Activated CD4-positive, alpha-beta T cell treated with anti-CD3 and anti-CD28 coated beads for 36 hours (primary cell): ENCODE results near the gene NAV3. TPM values are rescaled to one million over a fixed set of nuclear protein-coding genes. Genes with fewer than 3 reads are reported as not detected.

Experiments used
- ATAC-seq: fragments of 200-7000 bp; cut with Tn5 transposase; one replicate; pipeline ENCODE4 v1.10.0; 2021; ENCODE audit warnings: mild to moderate bottlenecking, moderate library complexity
- CTCF ChIA-PET: fragments of 350-600 bp; sonication (Branson Sonifier 250); formaldehyde crosslinking; loops from one replicate; lab custom pipeline; 2021; ENCODE audit warnings: antibody characterized with exemption; lab: Charles Lee
- POLR2A ChIA-PET: fragments of 350-600 bp; sonication (Branson Sonifier 250); formaldehyde crosslinking; loops from one replicate; lab custom pipeline; 2021; ENCODE audit warnings: antibody characterized with exemption, inconsistent platforms; lab: Charles Lee
- DNase-seq: peaks from one replicate; pipeline ENCODE4 v3.0.0-alpha.2; 2020
- H3K27ac Mint-ChIP-seq: one replicate; pipeline ENCODE4 v1.8.0; 2021; ENCODE audit warnings: mixed read lengths
- H3K27me3 Mint-ChIP-seq: one replicate; pipeline ENCODE4 v1.8.0; 2021; ENCODE audit warnings: mixed read lengths
- H3K36me3 Mint-ChIP-seq: one replicate; pipeline ENCODE4 v1.8.0; 2021; ENCODE audit warnings: low read depth, mixed read lengths
- H3K4me1 Mint-ChIP-seq: one replicate; pipeline ENCODE4 v1.8.0; 2021; ENCODE audit warnings: mixed read lengths
- H3K4me3 Mint-ChIP-seq: one replicate; pipeline ENCODE4 v1.8.0; 2021; ENCODE audit warnings: mild to moderate bottlenecking, moderate library complexity, mixed read lengths
- H3K9me3 Mint-ChIP-seq: one replicate; pipeline ENCODE4 v1.8.0; 2021; ENCODE audit warnings: low read depth, mixed read lengths
- intact Hi-C, 2 experiments: fragments of 100-400 bp; cut with DNase I in 1 of 2; cut with micrococcal nuclease in 1 of 2; formaldehyde crosslinking; loops; one replicate each; pipeline versions ENCODE4 v1.14.2 to v1.15.1; 2022 to 2024; cut with DNase I, micrococcal nuclease
- total RNA-seq, 2 experiments: library from RNA; stranded (reverse); gene quantifications; one replicate each; pipeline ENCODE4 v1.2.3, GENCODE V29; 2021

NAV3 gene
- total RNA-seq, 2 experiments from 2014 or later: not detected

DNA sequence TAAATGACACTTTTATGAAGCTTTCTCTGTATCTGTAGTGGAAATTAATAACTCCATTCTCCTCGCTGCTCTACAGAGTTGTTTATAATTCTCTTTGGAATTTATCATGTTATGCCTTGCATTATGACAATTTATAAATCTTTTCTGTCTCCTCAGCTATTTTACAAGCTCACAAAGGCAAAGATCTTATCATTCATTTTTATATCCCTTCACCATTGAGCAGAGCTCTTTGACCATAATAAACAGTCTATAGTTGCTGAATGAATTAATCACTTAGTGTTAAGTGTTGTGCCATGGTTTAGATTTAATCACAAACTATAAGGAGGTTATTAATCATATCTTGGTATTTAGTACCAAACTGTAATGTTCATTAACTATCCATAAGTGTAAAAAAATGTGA, 126.4 kb downstream of the NAV3 start:
- Mint-ChIP-seq H3K9me3 (peaks cover 4% of the 10 kb centered on the region), H3K27ac (no peak overlapping the region), H3K4me3 (no peak overlapping the region), H3K27me3 (no peaks in the 10 kb centered on the region), H3K36me3 (no peaks in the 10 kb centered on the region), H3K4me1 (no peaks in the 10 kb centered on the region)
- intact Hi-C loops: no loop called here
- DNase-seq (no peak), ATAC-seq (no peak)
- POLR2A ChIA-PET: no interaction called here
- CTCF ChIA-PET: no interaction called here

- H3K9me3 Mint-ChIP-seq: peaks cover 6% of the 10 kb centered on the region
- ATAC-seq (no peak), DNase-seq (no peak)
- ChIA-PET CTCF (no interaction called here), POLR2A (no interaction called here)
- no peaks in the 10 kb centered on the region for H3K4me1 Mint-ChIP-seq
- intact Hi-C loops: no loop called here
- H3K36me3 Mint-ChIP-seq: no peaks in the 10 kb centered on the region
- no peak overlapping the region for H3K27ac Mint-ChIP-seq
- H3K4me3 Mint-ChIP-seq: no peak overlapping the region
- H3K27me3 Mint-ChIP-seq: no peaks in the 10 kb centered on the region
Measured at GRCh38 chr12:77963576-77964178, 133.0 kb downstream of the NAV3 start.

DNA sequence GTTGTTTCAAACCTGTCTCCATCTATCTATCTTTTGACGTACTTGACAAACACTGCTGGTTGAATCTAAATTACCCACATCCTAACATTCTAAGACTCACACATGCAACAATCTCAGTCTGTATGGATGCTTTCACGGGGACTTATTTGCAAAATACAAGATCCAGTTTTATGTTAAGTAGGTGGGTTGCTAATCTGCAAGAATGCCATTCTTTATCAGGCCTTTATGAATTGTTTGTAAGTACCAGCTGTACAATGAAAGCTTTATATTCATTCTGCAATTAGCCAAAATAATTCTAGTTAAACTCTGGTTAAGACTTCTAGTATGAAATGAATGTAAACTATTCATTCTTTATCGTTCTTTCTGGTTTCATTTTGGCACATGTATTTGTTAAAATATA, 135.1 kb downstream of the NAV3 start:
- ChIA-PET CTCF (no interaction called here), POLR2A (no interaction called here)
- ATAC-seq (no peak), DNase-seq (no peak)
- intact Hi-C loops: no loop called here
- H3K27ac Mint-ChIP-seq: no peak overlapping the region
- H3K4me3 Mint-ChIP-seq: no peak overlapping the region
- no peaks in the 10 kb centered on the region for H3K36me3 Mint-ChIP-seq
- H3K4me1 Mint-ChIP-seq: no peaks in the 10 kb centered on the region
- no peaks in the 10 kb centered on the region for H3K27me3 Mint-ChIP-seq
- peaks cover 6% of the 10 kb centered on the region for H3K9me3 Mint-ChIP-seq

DNA sequence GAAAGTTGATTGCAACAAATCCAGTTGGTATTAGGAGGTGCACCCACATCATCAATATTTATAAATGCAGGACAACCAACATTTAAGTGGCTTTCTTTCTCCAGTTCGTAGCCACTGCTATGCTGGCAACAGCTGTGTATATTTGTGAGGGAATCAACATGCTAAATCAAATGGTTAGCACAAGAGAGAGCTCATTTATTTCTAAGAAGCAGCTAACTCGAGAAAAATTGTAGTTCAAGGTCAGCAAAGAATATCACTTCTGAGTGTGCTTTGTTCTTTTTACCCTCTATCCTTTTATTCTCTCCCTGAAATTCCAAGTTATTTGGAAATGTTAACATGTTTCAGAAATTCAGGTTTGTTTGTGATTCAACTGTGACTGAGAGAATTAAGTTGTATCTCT, 137.3 kb downstream of the NAV3 start:
- CTCF ChIA-PET: no interaction called here
- intact Hi-C loops: no loop called here
- Mint-ChIP-seq H3K9me3 (no peaks in the 10 kb centered on the region), H3K4me3 (no peak overlapping the region), H3K4me1 (no peaks in the 10 kb centered on the region), H3K36me3 (no peaks in the 10 kb centered on the region), H3K27me3 (no peaks in the 10 kb centered on the region), H3K27ac (no peak overlapping the region)
- DNase-seq: no peak
- ATAC-seq: no peak
- POLR2A ChIA-PET: no interaction called here

DNA sequence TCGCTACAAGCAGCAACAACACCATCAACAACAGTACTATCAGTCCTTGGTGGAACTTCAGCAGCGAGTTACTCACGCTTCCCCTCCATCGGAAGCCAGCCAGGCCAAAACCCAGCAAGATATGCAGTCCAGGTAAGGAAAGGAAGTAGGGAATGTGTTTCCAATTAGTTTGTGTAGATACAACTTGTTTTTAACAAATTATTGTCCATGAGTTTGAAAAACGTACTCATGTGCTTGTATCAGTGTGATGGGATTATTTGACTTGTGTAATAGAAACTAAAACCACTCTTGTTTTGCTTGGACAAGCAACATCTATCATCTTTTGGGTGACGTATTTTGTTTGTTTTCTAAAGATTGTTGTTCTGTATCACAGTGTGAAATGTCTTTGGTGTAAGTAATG, 137.9 kb downstream of the NAV3 start:
- POLR2A ChIA-PET: no interaction called here
- intact Hi-C loops: no loop called here

GRCh38 chr12:77973579-77973978, 142.9 kb downstream of the NAV3 start:
- ChIA-PET CTCF (no interaction called here), POLR2A (no interaction called here)
- intact Hi-C loops: no loop called here
- DNase-seq (no peak), ATAC-seq (no peak)
- H3K27ac Mint-ChIP-seq: no peak overlapping the region
- no peaks in the 10 kb centered on the region for H3K36me3 Mint-ChIP-seq
- H3K9me3 Mint-ChIP-seq: peaks cover 4% of the 10 kb centered on the region
- no peaks in the 10 kb centered on the region for H3K4me1 Mint-ChIP-seq
- H3K27me3 Mint-ChIP-seq: no peaks in the 10 kb centered on the region
- no peak overlapping the region for H3K4me3 Mint-ChIP-seq

More for the DNA sequence above, 137.9 kb downstream of the NAV3 start:
- no peak overlapping the region for H3K27ac Mint-ChIP-seq
- CTCF ChIA-PET: no interaction called here
- H3K27me3 Mint-ChIP-seq: no peaks in the 10 kb centered on the region
- no peaks in the 10 kb centered on the region for H3K9me3 Mint-ChIP-seq
- no peak for ATAC-seq
- no peaks in the 10 kb centered on the region for H3K36me3 Mint-ChIP-seq
- DNase-seq: no peak
- H3K4me3 Mint-ChIP-seq: no peak overlapping the region
- H3K4me1 Mint-ChIP-seq: no peaks in the 10 kb centered on the region

DNA sequence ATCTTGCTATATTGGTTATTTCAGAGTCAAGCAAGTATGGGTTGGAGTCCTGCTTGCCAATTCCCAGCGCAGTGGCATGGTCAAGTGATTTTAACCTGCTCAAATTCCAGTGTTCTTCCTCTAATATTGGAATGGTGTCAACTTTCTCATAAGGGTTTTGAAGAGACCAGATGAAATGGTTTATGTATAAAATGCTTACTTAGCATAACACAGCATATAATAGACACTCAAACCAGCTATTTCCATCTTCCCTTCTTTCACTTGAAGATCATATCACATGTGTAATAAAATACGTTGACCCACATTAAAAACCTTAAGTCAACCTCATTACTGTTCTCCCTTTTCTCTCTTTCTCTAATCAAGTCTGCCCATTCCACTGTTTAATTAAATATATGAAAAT, 144.0 kb downstream of the NAV3 start:
- Mint-ChIP-seq H3K4me3 (no peak overlapping the region), H3K36me3 (no peaks in the 10 kb centered on the region), H3K9me3 (peaks cover 4% of the 10 kb centered on the region), H3K27ac (no peak overlapping the region), H3K27me3 (no peaks in the 10 kb centered on the region), H3K4me1 (no peaks in the 10 kb centered on the region)
- ChIA-PET CTCF (no interaction called here), POLR2A (no interaction called here)
- no peak for DNase-seq
- intact Hi-C loops: no loop called here
- no peak for ATAC-seq

DNA sequence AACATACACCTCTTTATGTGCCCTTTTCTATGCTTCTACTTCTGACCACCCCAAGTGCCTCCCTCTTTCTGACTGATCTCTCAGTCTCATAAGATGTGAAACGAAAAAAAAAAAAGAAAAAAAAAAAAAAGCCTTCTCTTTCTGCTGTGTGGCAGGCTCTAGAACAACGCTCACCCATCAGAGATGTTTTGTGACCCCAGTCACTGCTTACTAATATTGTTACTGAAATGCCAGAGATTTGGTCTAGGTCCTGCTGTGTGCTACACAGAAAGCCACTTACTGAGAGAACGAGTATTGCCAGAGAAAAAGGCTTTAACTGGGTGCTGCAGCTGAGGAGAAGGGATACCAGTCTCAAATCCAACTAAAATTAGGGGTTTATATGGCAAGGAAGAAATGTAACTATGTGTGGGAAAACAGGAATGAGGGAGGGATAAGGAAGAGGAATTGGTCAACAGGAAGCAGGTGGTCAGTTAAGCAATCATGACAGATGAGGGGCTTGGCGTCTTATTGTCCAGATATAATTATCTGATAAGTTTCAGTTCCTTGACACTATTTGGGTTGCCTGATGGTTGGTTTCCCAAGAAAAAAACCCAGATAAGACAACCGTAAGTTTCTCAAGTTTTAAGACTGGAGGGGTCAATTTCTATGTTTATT, 149.0 kb downstream of the NAV3 start:
- Mint-ChIP-seq H3K9me3 (peaks cover 4% of the 10 kb centered on the region), H3K4me1 (no peaks in the 10 kb centered on the region), H3K27me3 (no peaks in the 10 kb centered on the region), H3K27ac (no peak overlapping the region), H3K4me3 (no peak overlapping the region), H3K36me3 (no peaks in the 10 kb centered on the region)
- DNase-seq: no peak
- ChIA-PET POLR2A (no interaction called here), CTCF (no interaction called here)
- no peak for ATAC-seq
- intact Hi-C loops: no loop called here

- H3K4me3 Mint-ChIP-seq: no peak overlapping the region
- no peak overlapping the region for H3K27ac Mint-ChIP-seq
- no peaks in the 10 kb centered on the region for H3K36me3 Mint-ChIP-seq
- H3K27me3 Mint-ChIP-seq: no peaks in the 10 kb centered on the region
- ChIA-PET CTCF (no interaction called here), POLR2A (no interaction called here)
- ATAC-seq: no peak
- H3K4me1 Mint-ChIP-seq: no peaks in the 10 kb centered on the region
- H3K9me3 Mint-ChIP-seq: peaks cover 2% of the 10 kb centered on the region
- intact Hi-C loops: no loop called here
- DNase-seq: no peak
Measured at GRCh38 chr12:77980782-77981181, 150.1 kb downstream of the NAV3 start.

DNA sequence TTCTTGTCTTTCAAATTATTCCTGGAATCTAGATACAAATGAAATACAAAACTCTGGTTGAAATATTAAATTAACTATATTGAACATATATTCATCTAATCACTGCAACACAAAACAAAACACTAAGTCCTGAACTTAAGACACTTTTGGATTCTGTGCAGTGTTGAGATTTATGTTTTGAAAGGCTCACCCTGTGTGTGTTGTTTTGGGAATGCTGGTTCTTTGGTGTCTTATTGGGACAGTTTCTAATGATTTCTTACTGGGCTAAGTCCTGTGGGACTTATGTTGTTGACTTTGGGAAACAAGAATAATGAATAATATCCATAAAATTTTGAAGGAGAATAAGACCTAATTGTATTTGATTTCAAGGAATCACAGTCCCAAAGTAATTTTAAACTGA, 153.2 kb downstream of the NAV3 start:
- no peak for ATAC-seq
- Mint-ChIP-seq H3K36me3 (no peaks in the 10 kb centered on the region), H3K9me3 (no peaks in the 10 kb centered on the region), H3K4me1 (no peaks in the 10 kb centered on the region), H3K27ac (no peak overlapping the region), H3K27me3 (no peaks in the 10 kb centered on the region), H3K4me3 (no peak overlapping the region)
- ChIA-PET CTCF (interaction anchor here (0.6 kb wide), 1 partner anchor 31 kb away, joined by 5 read pairs; no protein-coding TSS in a partner anchor), POLR2A (no interaction called here)
- intact Hi-C loops: no loop called here
- no peak for DNase-seq

DNA sequence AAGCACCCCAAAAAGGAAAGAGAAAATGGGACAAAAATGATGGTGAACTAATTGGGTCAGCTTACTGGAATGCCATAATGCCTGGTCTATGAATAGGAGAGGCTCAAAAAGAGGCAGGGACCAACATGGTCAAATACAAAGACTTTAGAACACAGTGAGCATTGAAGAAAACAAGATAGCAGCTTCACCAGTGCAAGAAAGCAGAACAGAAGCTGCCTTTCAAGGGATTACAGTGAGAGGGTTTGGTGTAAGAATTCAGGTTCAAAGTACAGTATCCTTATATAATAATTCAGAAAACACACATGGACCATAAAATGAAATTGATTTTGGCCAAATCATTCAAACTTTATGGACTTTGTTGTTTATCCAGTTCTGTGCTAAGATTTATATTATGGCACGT, 162.1 kb downstream of the NAV3 start:
- no peak overlapping the region for H3K27ac Mint-ChIP-seq
- H3K4me3 Mint-ChIP-seq: no peak overlapping the region
- H3K9me3 Mint-ChIP-seq: no peaks in the 10 kb centered on the region
- intact Hi-C loops: no loop called here
- DNase-seq (no peak), ATAC-seq (no peak)
- ChIA-PET CTCF (no interaction called here), POLR2A (no interaction called here)
- no peaks in the 10 kb centered on the region for H3K27me3 Mint-ChIP-seq
- H3K36me3 Mint-ChIP-seq: no peaks in the 10 kb centered on the region
- H3K4me1 Mint-ChIP-seq: no peaks in the 10 kb centered on the region

- no peak overlapping the region for H3K4me3 Mint-ChIP-seq
- no peaks in the 10 kb centered on the region for H3K9me3 Mint-ChIP-seq
- H3K4me1 Mint-ChIP-seq: no peaks in the 10 kb centered on the region
- ATAC-seq (no peak), DNase-seq (no peak)
- no peaks in the 10 kb centered on the region for H3K36me3 Mint-ChIP-seq
- ChIA-PET POLR2A (no interaction called here), CTCF (no interaction called here)
- intact Hi-C loops: no loop called here
- H3K27ac Mint-ChIP-seq: no peak overlapping the region
- H3K27me3 Mint-ChIP-seq: no peaks in the 10 kb centered on the region
Measured at GRCh38 chr12:77993658-77994057, 163.0 kb downstream of the NAV3 start.
